Measurements from ENCODE around the gene TF.

- TF ChIP-seq TAF1 (IDR thresholded peaks at IDR 0.05; ENCODE audit: borderline replicate concordance, insufficient read depth, low read length), result no peak
- no peak for TF ChIP-seq POLR2AphosphoS5 (IDR thresholded peaks at IDR 0.05; ENCODE audit: low read depth, low read length)
- TF ChIP-seq REST (IDR thresholded peaks at IDR 0.05; ENCODE audit: insufficient read depth in 1 of 2, low read depth in 2 of 2, low read length in 2 of 2), result no peak
These were observed 29.6 kb downstream of the TF start for GRCh38 chr3:133775835-133776234.

Measured in PFSK-1 (cell line).